Pulmonary artery endothelial cell (primary cell): ENCODE measurements around the gene SPAG16. TPM values are rescaled to one million over a fixed set of nuclear protein-coding genes. Genes with fewer than 3 reads are reported as not detected.
"Not testable (repeated sequence)": the region's sequence is repeated elsewhere in the genome, so short reads cannot be mapped to it uniquely, and the experiment has no call there.

Experiments used
- DNase-seq: peaks from one replicate; pipeline ENCODE4 v3.0.0-alpha.2; 2011; ENCODE audit warnings: low read depth, low spot score
- total RNA-seq: library from RNA; depleted of rRNA; stranded (reverse); fragments of >200 nt; gene quantifications from 2 replicates; pipeline ENCODE4 v1.2.3, GENCODE V29; 2014

The SPAG16 gene
- total RNA-seq, 1 donor from 2014 or later = 11.2 TPM

- DNase-seq = peak; percentile 78
Observed at GRCh38 chr2:213995400-213996105, 711.3 kb downstream of the SPAG16 start.

DNA sequence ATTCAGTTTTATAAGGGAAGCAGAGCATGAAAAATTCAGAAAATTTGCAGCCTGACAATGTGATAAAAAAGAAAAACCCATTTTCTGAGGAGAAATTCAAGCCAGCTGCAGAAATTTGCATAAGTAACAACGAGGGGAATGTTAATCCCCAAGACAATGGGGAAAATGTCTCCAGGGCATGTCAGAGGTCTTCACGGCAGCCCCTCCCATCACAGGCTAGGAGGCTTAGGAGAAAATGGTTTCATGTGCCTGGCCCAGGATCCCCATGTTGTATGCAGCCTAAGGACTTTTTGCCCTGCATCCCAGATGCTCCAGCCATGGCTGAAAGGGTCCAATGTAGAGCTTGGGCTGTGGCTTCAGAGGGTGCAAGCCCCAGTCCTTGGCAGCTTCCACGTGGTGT, 714.7 kb downstream of the SPAG16 start:
- DNase-seq = not testable (repeated sequence)

DNA sequence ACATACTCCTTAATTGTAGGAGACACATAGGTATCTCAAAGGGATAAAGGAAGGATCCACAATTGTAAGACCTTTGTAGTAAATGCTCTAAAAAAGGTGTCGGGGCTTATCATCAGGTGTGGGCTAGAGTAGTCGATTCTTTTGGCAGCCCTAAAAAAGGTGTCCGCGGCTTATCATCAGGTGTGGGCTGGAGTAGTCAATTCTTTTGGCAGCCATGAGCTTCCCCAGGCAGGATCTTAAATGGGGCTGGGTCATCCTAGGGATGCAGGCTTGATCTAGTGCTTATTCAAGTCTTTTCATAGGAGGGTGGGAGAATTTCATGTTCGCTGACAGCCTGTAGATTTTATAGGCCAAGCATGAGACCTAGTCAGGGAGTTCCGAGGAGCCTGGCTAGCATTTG, 720.2 kb downstream of the SPAG16 start:
- DNase-seq = no peak

- no peak for DNase-seq
Observed at GRCh38 chr2:214005337-214005736, 721.1 kb downstream of the SPAG16 start.

DNA sequence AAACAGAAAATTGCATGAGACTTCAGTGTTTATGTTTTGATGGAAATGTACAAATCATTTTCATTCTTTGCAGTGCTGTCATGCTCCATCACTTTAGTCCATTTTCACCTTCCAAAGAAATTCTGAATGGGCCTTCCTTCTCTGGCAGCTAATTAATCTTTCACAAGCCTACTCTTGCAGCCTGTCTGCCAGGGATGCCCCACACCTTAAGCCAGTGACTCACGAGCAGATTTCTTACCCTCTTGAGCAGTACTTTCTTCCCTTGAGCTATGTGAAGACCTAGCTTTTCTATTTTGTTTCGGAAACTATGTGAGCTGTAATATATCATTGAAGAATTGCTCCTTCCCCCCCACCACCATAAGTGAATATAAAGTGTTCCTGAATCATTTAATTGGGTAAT, 722.3 kb downstream of the SPAG16 start:
- no peak for DNase-seq

GRCh38 chr2:214011676-214012075, 727.4 kb downstream of the SPAG16 start:
- no peak for DNase-seq

GRCh38 chr2:214014551-214015220, 730.4 kb downstream of the SPAG16 start:
- no peak for DNase-seq

GRCh38 chr2:214019229-214019972, 735.1 kb downstream of the SPAG16 start:
- peak; percentile 89 for DNase-seq

DNA sequence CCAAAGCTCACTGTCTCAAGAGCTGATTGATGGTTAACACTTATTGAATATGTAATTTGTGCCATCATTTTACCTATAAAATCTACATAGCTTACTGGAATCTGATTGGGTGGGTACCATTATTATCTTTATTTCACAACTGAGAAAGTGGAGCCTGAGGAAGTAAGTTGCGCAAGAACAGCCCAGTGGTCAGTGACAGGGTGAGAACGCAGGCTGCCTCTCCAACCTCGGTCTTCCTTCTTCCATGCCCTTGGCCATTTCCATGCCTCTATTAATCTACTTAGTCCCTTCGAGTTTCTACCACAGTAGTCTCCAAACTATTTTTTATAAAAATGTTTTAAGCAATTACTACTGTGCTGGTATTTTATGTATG, 735.7 kb downstream of the SPAG16 start:
- no peak for DNase-seq

- DNase-seq = no peak
Observed at GRCh38 chr2:214029190-214029589, 744.9 kb downstream of the SPAG16 start.

GRCh38 chr2:214031566-214031965, 747.3 kb downstream of the SPAG16 start:
- no peak for DNase-seq

GRCh38 chr2:214034417-214034816, 750.2 kb downstream of the SPAG16 start:
- no peak for DNase-seq

GRCh38 chr2:214035091-214035852, 751.0 kb downstream of the SPAG16 start:
- no peak for DNase-seq

GRCh38 chr2:214035921-214036320, 751.7 kb downstream of the SPAG16 start:
- DNase-seq = no peak

DNA sequence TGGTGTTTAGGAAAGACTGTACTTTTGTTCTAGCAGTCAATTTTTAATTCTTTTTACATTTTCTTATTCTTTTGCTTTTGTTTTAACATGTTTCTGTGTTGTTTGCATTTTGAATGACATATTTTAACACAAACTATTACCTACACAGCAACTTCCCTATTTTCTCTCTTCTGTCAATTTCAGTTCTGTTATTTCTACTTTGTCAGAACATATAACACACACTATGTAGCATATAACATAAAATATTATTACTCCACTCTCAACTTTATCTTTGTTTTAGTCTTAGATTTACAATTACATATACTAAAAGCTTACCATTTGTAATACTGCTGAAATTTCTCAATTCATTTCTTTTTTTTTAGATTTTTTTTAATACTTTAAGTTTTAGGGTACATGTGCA, 753.9 kb downstream of the SPAG16 start:
- DNase-seq = no peak

GRCh38 chr2:214050731-214051130, 766.5 kb downstream of the SPAG16 start:
- DNase-seq = no peak

- DNase-seq = no peak
Observed at GRCh38 chr2:214051585-214051984, 767.3 kb downstream of the SPAG16 start.

- no peak for DNase-seq
Observed at GRCh38 chr2:214052235-214052634, 768.0 kb downstream of the SPAG16 start.

- no peak for DNase-seq
Observed at GRCh38 chr2:214057986-214058385, 773.7 kb downstream of the SPAG16 start.

DNA sequence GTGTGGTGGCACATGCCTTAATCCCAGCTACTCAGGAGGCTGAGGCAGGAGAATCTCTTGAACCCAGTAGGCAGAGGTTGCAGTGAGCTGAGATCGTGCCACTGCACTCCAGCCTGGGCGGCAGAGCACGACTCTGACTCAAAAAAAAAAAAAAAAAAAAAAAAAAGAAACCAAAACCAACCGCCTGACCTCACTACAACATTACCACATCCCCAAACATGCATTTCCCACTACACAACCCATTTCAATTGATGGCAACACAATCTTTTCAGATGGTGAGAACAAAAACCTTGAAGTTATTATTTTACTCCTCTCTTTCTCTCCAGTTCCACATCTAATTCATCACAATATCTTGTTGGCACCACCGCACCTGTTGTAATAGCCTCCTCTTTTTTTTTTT, 778.0 kb downstream of the SPAG16 start:
- DNase-seq = not testable (repeated sequence)

- no peak for DNase-seq
Observed at GRCh38 chr2:214064471-214064870, 780.2 kb downstream of the SPAG16 start.

DNA sequence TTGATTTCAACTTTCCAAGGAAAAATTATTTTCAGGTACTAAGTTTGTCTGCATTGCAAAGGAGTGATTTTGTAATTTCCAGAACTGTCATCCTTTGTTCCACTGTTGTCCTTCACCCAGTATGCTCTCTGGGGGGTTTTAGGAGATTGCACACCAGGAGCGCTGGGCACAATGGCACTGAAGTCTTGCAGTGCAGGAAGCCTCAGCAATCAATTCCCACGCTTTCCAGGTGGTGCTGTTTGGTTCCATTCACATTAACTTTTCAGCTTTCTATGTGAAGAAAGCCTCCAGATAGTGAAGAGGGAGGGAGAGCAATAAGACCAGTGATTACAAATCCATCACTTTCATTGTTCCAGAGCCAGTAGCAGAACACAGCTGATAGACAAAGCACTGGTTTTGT, 782.6 kb downstream of the SPAG16 start:
- DNase-seq = no peak
